HFFc6 (cell line): ENCODE measurements around the gene BCR. TPM values are rescaled to one million over a fixed set of nuclear protein-coding genes. Genes with fewer than 3 reads are reported as not detected.

Experiments used
- DNase-seq: peaks from one replicate; pipeline ENCODE4 v3.0.0-alpha.2; 2018
- H3K27ac Mint-ChIP-seq: 2 replicates; pipeline ENCODE4 v1.8.0; 2020; ENCODE audit warnings: mild to moderate bottlenecking, mixed read lengths
- H3K27me3 Mint-ChIP-seq: 2 replicates; pipeline ENCODE4 v1.8.0; 2021; ENCODE audit warnings: mild to moderate bottlenecking, moderate library complexity, mixed read lengths; ENCODE audit not compliant: insufficient read depth
- H3K36me3 Mint-ChIP-seq: 2 replicates; pipeline ENCODE4 v1.8.0; 2021; ENCODE audit warnings: low read depth, mixed read lengths
- H3K4me1 Mint-ChIP-seq: 2 replicates; pipeline ENCODE4 v1.8.0; 2020; ENCODE audit warnings: low read depth, mixed read lengths
- H3K4me3 Mint-ChIP-seq: 2 replicates; pipeline ENCODE4 v1.8.0; 2020; ENCODE audit warnings: mild to moderate bottlenecking, moderate library complexity, mixed read lengths
- H3K9me3 Mint-ChIP-seq: 2 replicates; pipeline ENCODE4 v1.8.0; 2020; ENCODE audit warnings: mild to moderate bottlenecking, mixed read lengths
- total RNA-seq, 6 experiments: library from RNA; stranded (reverse); fragmentation: NEBNext Ultra II Directional; extraction: Animal tissue kit (Norgen Biotek cat#: 25700); gene quantifications; 2 replicates in 1 of 6; 3 replicates in 5 of 6; pipeline ENCODE4 v1.2.3, GENCODE V29; 2021
- TF ChIP-seq, protein P1 (sequence below): fragments of 200-600 bp; sonication (generic); IDR thresholded peaks from 2 replicates; pipeline ENCODE4 v1.5.0; 2021; ENCODE audit warnings: antibody characterized with exemption, mild to moderate bottlenecking

BCR gene
- total RNA-seq, 6 experiments from 2014 or later, result 28.0 to 41.3 (median 31.3) TPM

DNA sequence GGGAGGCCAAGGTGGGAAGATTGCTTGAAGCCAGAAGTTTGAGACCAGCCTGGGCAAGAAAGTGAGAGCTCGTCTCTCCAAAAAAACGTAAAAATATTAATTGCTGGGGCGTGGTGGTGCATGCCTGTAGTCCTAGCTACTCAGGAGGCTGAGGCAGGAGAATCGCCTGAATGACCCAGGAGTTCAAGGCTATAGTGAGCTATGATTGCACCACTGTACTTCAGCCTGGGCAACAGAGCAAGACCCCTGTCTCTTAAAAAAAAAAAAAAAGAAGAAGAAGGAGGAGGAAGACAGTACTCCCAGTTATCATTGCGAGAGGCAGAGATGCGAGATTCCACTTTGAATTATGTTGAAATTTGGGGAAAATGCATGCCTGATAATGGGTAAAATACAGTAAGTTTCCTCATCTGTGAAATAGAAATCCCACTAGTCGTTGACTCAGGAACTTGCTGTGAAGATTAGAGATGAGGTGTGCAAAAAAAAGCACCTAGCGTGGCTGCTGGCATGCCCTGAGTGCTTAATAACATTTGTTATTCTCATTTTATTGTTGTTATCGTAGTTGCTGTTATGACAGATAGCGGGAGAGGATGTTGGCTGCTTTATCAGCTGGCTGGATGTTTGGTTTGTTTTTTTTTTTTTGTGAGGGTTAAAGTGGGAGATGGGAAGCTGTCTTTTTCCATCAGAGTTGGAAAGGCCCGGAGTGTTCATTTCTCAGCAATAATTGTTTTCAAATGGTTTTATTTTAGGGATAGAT, 33.4 kb downstream of the BCR start:
- Mint-ChIP-seq H3K9me3 (no peaks in the 10 kb centered on the region), H3K4me3 (no peak overlapping the region), H3K27me3 (no peaks in the 10 kb centered on the region; the same call in 1 of the 2 replicates), H3K4me1 (peaks cover 47% of the 10 kb centered on the region), H3K27ac (no peak overlapping the region), H3K36me3 (peaks cover 8% of the 10 kb centered on the region)
- no peak for DNase-seq
- TF ChIP-seq, protein P1, sequence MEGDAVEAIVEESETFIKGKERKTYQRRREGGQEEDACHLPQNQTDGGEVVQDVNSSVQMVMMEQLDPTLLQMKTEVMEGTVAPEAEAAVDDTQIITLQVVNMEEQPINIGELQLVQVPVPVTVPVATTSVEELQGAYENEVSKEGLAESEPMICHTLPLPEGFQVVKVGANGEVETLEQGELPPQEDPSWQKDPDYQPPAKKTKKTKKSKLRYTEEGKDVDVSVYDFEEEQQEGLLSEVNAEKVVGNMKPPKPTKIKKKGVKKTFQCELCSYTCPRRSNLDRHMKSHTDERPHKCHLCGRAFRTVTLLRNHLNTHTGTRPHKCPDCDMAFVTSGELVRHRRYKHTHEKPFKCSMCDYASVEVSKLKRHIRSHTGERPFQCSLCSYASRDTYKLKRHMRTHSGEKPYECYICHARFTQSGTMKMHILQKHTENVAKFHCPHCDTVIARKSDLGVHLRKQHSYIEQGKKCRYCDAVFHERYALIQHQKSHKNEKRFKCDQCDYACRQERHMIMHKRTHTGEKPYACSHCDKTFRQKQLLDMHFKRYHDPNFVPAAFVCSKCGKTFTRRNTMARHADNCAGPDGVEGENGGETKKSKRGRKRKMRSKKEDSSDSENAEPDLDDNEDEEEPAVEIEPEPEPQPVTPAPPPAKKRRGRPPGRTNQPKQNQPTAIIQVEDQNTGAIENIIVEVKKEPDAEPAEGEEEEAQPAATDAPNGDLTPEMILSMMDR, result no peak

DNA sequence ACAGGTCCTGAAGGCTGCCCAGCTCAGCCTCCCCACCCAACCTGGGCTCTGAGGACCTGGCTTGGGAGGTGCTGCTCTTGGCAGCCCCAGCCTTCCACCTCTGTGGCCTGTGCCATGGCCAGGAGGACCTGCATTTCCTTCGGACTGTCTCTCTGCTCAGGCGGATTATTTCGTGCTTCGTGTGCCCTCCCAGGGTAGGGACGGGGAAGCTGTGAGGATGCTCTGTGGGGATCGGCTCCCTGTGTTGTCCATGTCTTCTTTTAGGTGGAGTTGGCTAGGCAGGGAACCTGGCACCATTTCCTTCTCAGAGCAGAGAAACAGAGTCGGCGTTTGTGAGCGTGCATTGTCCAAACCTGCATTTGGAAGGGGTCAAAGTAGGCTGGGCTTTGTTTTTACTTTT, 34.1 kb downstream of the BCR start:
- Mint-ChIP-seq H3K4me3 (no peak overlapping the region), H3K36me3 (peaks cover 5% of the 10 kb centered on the region), H3K27me3 (no peaks in the 10 kb centered on the region; the same call in 1 of the 2 replicates), H3K27ac (no peak overlapping the region), H3K9me3 (no peaks in the 10 kb centered on the region), H3K4me1 (peaks cover 54% of the 10 kb centered on the region)
- no peak for DNase-seq
- TF ChIP-seq, protein P1, result no peak

DNA sequence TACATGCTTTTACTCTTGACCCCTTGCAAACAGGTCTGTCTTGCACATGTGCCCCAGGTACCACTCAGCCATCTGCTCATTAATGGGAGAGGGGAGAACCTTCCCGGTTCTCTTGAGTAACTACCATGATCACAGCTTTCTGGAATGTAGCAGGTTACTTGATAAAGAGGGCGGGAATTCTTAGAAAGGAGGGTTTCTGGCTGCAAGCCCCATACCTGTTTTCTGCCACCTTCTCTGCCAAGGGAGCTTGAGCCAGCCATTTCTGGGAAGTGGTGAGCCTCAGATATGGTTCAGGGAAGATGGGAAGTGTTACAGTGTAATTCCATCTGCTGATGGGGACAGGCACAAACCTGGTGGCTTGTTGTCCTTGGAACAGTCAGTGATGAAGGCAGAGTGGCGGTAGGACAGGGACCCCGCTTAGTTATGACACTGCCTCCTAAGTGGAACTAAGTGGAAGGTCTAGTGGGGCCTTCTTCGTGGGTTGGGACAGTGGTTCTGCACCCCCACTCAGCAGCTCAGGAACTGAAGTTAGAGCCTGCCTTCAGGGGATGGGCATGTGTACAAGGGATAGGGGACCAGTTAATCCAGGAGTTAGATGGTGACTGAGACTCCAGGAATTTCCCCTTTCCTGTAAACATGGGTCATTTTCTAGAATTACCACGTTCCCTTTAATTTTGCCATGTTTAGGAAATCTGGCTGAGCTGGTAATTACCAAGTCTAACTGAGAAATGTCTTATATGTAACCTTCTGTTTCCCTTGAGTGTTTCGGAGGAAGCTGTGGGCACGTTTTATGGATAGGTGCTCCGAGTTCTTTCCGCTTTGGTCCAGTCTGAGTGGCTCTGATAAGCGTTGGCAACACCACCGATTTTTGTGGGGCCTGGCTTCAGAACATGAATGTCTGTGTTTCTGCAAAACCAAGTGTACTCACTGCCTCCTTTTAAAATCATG, 35.3 kb downstream of the BCR start:
- peak overlapping the region; percentile 82 for H3K27ac Mint-ChIP-seq
- peaks cover 63% of the 10 kb centered on the region for H3K4me1 Mint-ChIP-seq
- TF ChIP-seq, protein P1, result no peak
- H3K9me3 Mint-ChIP-seq, result no peaks in the 10 kb centered on the region
- H3K4me3 Mint-ChIP-seq, result peak overlapping the region; percentile 73
- DNase-seq, result peak; percentile 23
- peaks cover 1% of the 10 kb centered on the region for H3K27me3 Mint-ChIP-seq
- peaks cover 5% of the 10 kb centered on the region for H3K36me3 Mint-ChIP-seq

DNA sequence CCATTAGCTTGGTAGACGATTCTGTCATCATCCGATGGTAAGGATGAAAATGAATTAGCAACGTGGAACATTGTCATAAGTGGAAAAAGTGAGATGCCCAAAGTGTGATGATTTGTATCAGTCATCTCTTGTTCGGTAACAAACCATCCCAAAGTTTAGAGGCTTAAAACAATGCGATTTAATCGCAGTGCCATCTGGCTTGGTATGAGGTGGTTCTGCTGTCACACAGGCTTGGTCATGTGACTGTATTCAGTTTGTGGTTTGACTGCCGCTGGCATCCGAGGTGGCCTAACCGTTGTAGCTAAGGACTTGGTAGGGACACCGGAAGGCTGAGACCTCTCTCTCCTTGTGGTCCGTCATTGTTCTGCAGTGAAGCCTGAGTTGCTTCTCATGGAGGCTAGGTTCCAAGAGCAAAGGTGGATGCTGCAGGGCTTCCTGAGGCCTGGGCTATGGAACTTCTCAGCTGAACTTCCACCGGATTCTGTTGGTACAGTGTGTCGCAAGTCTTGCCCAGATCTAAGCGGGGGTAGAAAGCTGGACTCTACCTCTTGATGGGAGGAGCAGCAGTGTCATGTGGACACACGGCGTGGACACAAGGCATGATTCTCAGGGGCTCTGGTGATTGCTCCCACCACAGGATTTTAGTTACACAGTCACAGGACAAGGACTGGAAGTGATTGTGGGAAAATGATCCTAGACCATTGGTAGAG, 36.3 kb downstream of the BCR start:
- H3K27me3 Mint-ChIP-seq, result peaks cover 1% of the 10 kb centered on the region
- no peaks in the 10 kb centered on the region for H3K9me3 Mint-ChIP-seq
- peak overlapping the region; percentile 82 for H3K27ac Mint-ChIP-seq
- peaks cover 5% of the 10 kb centered on the region for H3K36me3 Mint-ChIP-seq
- H3K4me1 Mint-ChIP-seq, result peaks cover 69% of the 10 kb centered on the region
- TF ChIP-seq, protein P1, result no peak
- peak overlapping the region; percentile 73 for H3K4me3 Mint-ChIP-seq
- no peak for DNase-seq
